ENCODE data around the gene ALCAM. TPM values are rescaled to one million over a fixed set of nuclear protein-coding genes. Genes with fewer than 3 reads are reported as not detected.

The ALCAM gene
- total RNA-seq = 10 to 100 TPM; 16.8 to 62.0 (median 27.5) TPM

DNA sequence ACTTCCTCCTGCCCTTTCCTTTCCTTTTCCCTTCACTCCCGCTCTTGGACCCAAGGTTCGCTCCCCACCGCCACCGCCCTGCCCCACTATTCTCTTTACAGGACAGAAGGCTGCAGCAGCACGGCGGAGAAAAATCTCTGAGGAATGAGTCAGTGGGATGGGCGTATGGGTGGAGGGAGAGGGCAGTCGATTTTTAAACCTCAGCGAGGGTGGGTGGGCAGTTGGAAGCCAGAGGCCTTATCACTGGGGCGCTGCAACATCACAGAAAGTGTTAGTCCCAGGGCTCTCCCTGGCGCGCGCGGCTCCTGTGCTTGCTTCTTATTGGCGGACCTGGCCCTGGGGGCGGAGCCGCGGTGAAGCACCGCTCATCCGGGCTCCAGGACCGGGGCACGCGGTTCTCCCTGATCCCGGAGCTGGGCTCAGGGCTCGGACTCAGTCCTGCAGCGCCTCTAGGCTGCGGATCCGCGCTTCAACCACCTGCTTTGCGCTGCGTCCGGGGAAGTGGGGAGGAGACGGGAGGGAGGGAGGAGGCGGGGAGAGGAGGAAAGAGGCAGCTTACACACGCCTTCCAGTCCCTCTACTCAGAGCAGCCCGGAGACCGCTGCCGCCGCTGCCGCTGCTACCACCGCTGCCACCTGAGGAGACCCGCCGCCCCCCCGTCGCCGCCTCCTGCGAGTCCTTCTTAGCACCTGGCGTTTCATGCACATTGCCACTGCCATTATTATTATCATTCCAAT is at the start of gene ALCAM:
ALCAM (plus strand) TSS at position 584 of the 737 bp plus-strand sequence.
- ATAC-seq = peak; percentile 95
- H3K4me1 ChIP-seq = peaks cover 0 to 49% (median 2%) of the 10 kb centered on the region in 3 donors
- WGBS, 2 donors (ENCODE audit: low coverage in 1 of 2) = 0 to 2% methylated on average over 12 of the region's 48 CpGs
- peak within 1 kb of the TSS; percentile 74 to 82 (median 80) for H3K27ac ChIP-seq
- peak within 1 kb of the TSS; percentile 51 to 66 for H3K4me3 ChIP-seq
- no peaks in the 10 kb centered on the region for H3K9me3 ChIP-seq
- H3K36me3 ChIP-seq = no peaks in the 10 kb centered on the region
- TF ChIP-seq, protein P1, sequence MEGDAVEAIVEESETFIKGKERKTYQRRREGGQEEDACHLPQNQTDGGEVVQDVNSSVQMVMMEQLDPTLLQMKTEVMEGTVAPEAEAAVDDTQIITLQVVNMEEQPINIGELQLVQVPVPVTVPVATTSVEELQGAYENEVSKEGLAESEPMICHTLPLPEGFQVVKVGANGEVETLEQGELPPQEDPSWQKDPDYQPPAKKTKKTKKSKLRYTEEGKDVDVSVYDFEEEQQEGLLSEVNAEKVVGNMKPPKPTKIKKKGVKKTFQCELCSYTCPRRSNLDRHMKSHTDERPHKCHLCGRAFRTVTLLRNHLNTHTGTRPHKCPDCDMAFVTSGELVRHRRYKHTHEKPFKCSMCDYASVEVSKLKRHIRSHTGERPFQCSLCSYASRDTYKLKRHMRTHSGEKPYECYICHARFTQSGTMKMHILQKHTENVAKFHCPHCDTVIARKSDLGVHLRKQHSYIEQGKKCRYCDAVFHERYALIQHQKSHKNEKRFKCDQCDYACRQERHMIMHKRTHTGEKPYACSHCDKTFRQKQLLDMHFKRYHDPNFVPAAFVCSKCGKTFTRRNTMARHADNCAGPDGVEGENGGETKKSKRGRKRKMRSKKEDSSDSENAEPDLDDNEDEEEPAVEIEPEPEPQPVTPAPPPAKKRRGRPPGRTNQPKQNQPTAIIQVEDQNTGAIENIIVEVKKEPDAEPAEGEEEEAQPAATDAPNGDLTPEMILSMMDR (IDR thresholded peaks at IDR 0.05) = peak in 3 of 4 experiments; percentile 48 to 85 (median 55)
- TF ChIP-seq POLR2A (IDR thresholded peaks at IDR 0.05) = peak; percentile 64 to 65
- no peak for TF ChIP-seq EP300 (IDR thresholded peaks at IDR 0.05)
- TF ChIP-seq POLR2AphosphoS5 (IDR thresholded peaks at IDR 0.05) = peak; percentile 49
- H3K27me3 ChIP-seq = no peaks in the 10 kb centered on the region

DNA sequence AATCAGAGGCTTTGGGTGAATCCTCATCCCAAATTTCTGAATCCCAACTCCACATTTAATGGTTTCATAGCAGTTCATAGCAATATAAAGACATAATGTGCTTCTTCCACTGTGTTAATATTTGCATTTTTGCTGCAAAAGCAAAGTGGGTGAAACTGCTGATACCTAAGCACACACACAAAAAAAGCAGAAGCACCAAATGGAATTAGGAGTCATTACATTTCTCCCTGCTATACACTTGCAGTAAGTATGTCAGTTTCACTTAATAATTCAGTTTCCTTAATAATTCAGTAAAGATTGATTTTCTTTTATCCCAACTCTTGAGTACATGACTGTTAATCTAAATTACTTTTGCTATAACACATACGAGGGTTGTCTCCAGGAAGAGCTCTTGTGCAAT is 48.9 kb upstream of the ALCAM start:
- Histone ChIP-seq H3K4me1 (no peaks in the 10 kb centered on the region), H3K9me3 (no peaks in the 10 kb centered on the region), H3K4me3 (no peak overlapping the region), H3K27ac (no peak overlapping the region), H3K27me3 (no peaks in the 10 kb centered on the region), H3K36me3 (no peaks in the 10 kb centered on the region)
- 42 to 43% methylated on average over 1 of the region's 1 CpG for WGBS, 2 donors (ENCODE audit: low coverage in 1 of 2)
- no peak for TF ChIP-seq POLR2AphosphoS5 (IDR thresholded peaks at IDR 0.05)
- TF ChIP-seq, protein P1 (IDR thresholded peaks at IDR 0.05) = no peak
- TF ChIP-seq EP300 (IDR thresholded peaks at IDR 0.05) = no peak
- no peak for TF ChIP-seq POLR2A (IDR thresholded peaks at IDR 0.05)
- no peak for ATAC-seq

DNA sequence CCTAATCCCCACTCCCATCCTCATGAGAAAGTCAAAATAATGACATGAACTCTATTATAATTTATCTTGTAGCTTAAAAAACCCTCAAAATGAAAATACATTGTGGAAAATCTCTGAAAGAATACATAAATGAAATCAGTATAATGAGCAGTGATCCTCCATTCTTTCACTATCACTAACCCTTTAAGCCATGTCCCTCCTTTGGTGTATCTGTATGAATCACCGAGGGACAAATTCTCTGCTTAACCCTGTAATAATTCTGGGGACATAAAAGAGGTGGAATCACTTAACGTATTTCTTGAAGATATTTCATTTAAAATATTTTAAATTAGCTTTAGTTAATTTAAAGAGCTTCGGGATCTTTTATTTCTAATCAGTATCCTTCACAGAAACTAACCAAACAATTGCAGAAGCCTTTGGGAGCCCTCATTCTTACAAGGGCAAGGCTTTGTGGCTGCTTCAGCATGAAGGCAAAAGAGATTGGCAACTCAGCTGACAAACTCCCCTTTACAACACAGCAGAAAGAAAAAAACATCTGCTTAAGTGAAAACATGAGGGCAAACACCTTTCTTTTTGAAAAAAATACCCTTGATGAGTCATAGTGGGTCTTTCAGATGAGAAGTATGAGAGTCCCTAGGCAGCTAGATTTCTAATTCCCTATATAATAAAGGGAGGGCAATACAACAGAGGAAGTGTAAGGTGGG is 44.0 kb upstream of the ALCAM start:
- Histone ChIP-seq H3K27ac (no peak overlapping the region), H3K27me3 (no peaks in the 10 kb centered on the region), H3K36me3 (no peaks in the 10 kb centered on the region), H3K4me1 (no peaks in the 10 kb centered on the region), H3K9me3 (peaks cover 0 to 11% (median 0%) of the 10 kb centered on the region in 3 donors), H3K4me3 (no peak overlapping the region)
- no peak for ATAC-seq
- TF ChIP-seq, protein P1 (IDR thresholded peaks at IDR 0.05) = no peak
- TF ChIP-seq POLR2AphosphoS5 (IDR thresholded peaks at IDR 0.05) = no peak
- TF ChIP-seq EP300 (IDR thresholded peaks at IDR 0.05) = no peak
- TF ChIP-seq POLR2A (IDR thresholded peaks at IDR 0.05) = no peak
- 92 to 96% methylated on average over 3 of the region's 3 CpGs for WGBS, 2 donors (ENCODE audit: low coverage in 1 of 2)

DNA sequence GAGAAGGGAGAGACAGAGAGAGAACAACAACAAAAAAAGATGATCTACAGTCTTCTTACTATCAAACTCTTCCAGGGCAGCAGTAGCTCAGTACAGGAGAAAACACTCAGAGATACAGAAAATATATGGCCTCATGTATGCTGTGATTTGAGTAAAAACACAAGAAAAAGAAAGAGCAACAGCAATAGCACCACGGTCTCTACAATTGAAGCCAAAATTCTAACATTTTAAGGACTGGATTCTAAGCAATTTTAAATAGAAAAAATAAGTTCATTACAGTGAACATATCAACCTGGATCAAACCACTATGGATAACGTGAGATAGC is 43.5 kb upstream of the ALCAM start:
- Histone ChIP-seq H3K27me3 (no peaks in the 10 kb centered on the region), H3K4me3 (no peak overlapping the region), H3K4me1 (no peaks in the 10 kb centered on the region), H3K36me3 (no peaks in the 10 kb centered on the region), H3K27ac (no peak overlapping the region), H3K9me3 (peaks cover 0 to 11% (median 0%) of the 10 kb centered on the region in 3 donors)
- TF ChIP-seq, protein P1 (IDR thresholded peaks at IDR 0.05) = no peak
- TF ChIP-seq POLR2A (IDR thresholded peaks at IDR 0.05) (no peak), POLR2AphosphoS5 (IDR thresholded peaks at IDR 0.05) (no peak), EP300 (IDR thresholded peaks at IDR 0.05) (no peak)
- ATAC-seq = no peak
- 69 to 88% methylated on average over 2 of the region's 2 CpGs for WGBS, 2 donors (ENCODE audit: low coverage in 1 of 2)
